HepG2 (cell line): Measurements from ENCODE around the gene SLC15A3. TPM values are rescaled to one million over a fixed set of nuclear protein-coding genes. Genes with fewer than 3 reads are reported as not detected.

Experiments used
- ATAC-seq: fragments of 200-7000 bp; cut with Tn5 transposase; 3 replicates; pipeline ENCODE4 v1.9.1; 2020; ENCODE audit warnings: mild to moderate bottlenecking, moderate library complexity
- BruUV-seq: library from RNA; stranded (reverse); fragments of 400-500 nt; replicated peaks from 2 replicates; lab custom pipeline; 2021; lab: Mats Ljungman, UMichigan
- CTCF ChIA-PET: fragments of 300-600 bp; formaldehyde crosslinking; extraction: SDS; loops from one replicate; lab custom pipeline; 2021; ENCODE audit warnings: low total read pairs, inconsistent platforms, low intra/inter-chr PET ratio; lab: Yijun Ruan, JAX
- POLR2A ChIA-PET: fragments of 350-600 bp; sonication (Branson Sonifier 250); formaldehyde crosslinking; loops from one replicate; lab custom pipeline; 2020; ENCODE audit warnings: antibody characterized with exemption, inconsistent platforms; lab: Yijun Ruan, JAX
- DNase-seq: peaks from one replicate; pipeline ENCODE4 v3.0.0-alpha.2; 2015; ENCODE audit warnings: low spot score
- FAIRE-seq: peaks from 3 replicates; lab custom pipeline; 2011; peaks lifted over from hg19 to GRCh38; lab: Jason Lieb, UNC
- H2AFZ ChIP-seq: one replicate; pipeline ENCODE4 v1.6.1; 2011; ENCODE audit warnings: low read length, inconsistent platforms
- H3K27ac ChIP-seq: fragments of 300-600 bp; 3 replicates; pipeline ENCODE4 v1.8.0; 2011; ENCODE audit warnings: mixed run types, mild to moderate bottlenecking, mixed read lengths, low read length, inconsistent platforms; ENCODE audit not compliant: insufficient read depth; ENCODE audit errors: extremely low read length
- H3K27me3 ChIP-seq, 2 experiments: fragments of 200-600 bp in 1 of 2; 2 replicates in 1 of 2; 3 replicates in 1 of 2; pipeline versions ENCODE4 v1.6.0 to v1.8.0; 2011; ENCODE audit warnings: low read length in 2 of 2, mild to moderate bottlenecking in 2 of 2, moderate library complexity in 2 of 2, inconsistent platforms in 1 of 2; ENCODE audit not compliant: insufficient read depth in 2 of 2, control insufficient read depth in 1 of 2
- H3K36me3 ChIP-seq, 2 experiments: fragments of 200-600 bp in 1 of 2; replicated peaks in 1 of 2; 2 replicates in 1 of 2; 3 replicates in 1 of 2; pipeline versions ENCODE4 v1.5.1 to v1.8.0; 2011; ENCODE audit warnings: low read length in 2 of 2, inconsistent platforms in 1 of 2; ENCODE audit not compliant: insufficient read depth in 2 of 2, control insufficient read depth in 1 of 2
- H3K4me1 ChIP-seq: 2 replicates; pipeline ENCODE4 v1.5.1; 2012; ENCODE audit warnings: low read length, inconsistent platforms; ENCODE audit not compliant: insufficient read depth
- H3K4me2 ChIP-seq: 2 replicates; pipeline ENCODE4 v1.6.0; 2011; ENCODE audit warnings: low read depth, low read length, inconsistent platforms
- H3K4me3 ChIP-seq, 3 experiments: fragments of 200-600 bp in 1 of 3; sonication (generic), shearing (Covaris generic) in 1 of 3; replicated peaks in 1 of 3; 2 replicates each; pipeline ENCODE4 v1.5.1; 2011 to 2016; ENCODE audit warnings: low read length in 3 of 3, inconsistent platforms in 2 of 3, low read depth in 2 of 3, mild to moderate bottlenecking in 2 of 3, control low read depth in 1 of 3, mixed read lengths in 1 of 3; ENCODE audit not compliant: insufficient read depth in 1 of 3
- H3K79me2 ChIP-seq: one replicate; pipeline ENCODE4 v1.6.1; 2011; ENCODE audit warnings: low read length, inconsistent platforms; ENCODE audit not compliant: insufficient read depth
- H3K9ac ChIP-seq: 2 replicates; pipeline ENCODE4 v1.6.0; 2011; ENCODE audit warnings: mild to moderate bottlenecking, low read depth, low read length, inconsistent platforms; ENCODE audit not compliant: insufficient read depth
- H3K9me3 ChIP-seq: 2 replicates; pipeline ENCODE4 v1.5.1; 2012; ENCODE audit warnings: mild to moderate bottlenecking, low read length
- H4K20me1 ChIP-seq: 2 replicates; pipeline ENCODE4 v1.6.0; 2011; ENCODE audit warnings: inconsistent platforms, mild to moderate bottlenecking, low read length, moderate library complexity; ENCODE audit not compliant: insufficient read depth
- ATF7 ChIP-seq, 2 experiments: fragments of 450-650 bp in 1 of 2; sonication (generic) in 1 of 2; formaldehyde crosslinking in 1 of 2; IDR thresholded peaks; 2 replicates each; pipeline versions ENCODE4 v1.4.0 to v1.6.1; 2016 to 2020; ENCODE audit warnings: antibody characterized with exemption in 1 of 2, mild to moderate bottlenecking in 1 of 2, missing genetic modification reagents in 1 of 2
- DNMT1 ChIP-seq: sonication (generic); formaldehyde crosslinking; IDR thresholded peaks from 2 replicates; pipeline ENCODE4 v1.5.1; 2020; ENCODE audit warnings: mild to moderate bottlenecking, missing genetic modification reagents
- JUNB ChIP-seq: sonication (generic); formaldehyde crosslinking; IDR thresholded peaks from 2 replicates; pipeline ENCODE4 v1.8.0; 2022; ENCODE audit warnings: missing genetic modification reagents, mild to moderate bottlenecking, borderline replicate concordance
- KDM6A ChIP-seq: IDR thresholded peaks from 2 replicates; pipeline ENCODE4 v1.6.1; 2016; ENCODE audit warnings: low read depth
- NKX3-1 ChIP-seq: sonication (generic); formaldehyde crosslinking; IDR thresholded peaks from 2 replicates; pipeline ENCODE4 v1.5.0; 2020; ENCODE audit warnings: missing genetic modification reagents
- REL ChIP-seq: sonication (generic); formaldehyde crosslinking; conservative IDR thresholded peaks from 2 replicates; pipeline ENCODE4 v1.8.0; 2022; ENCODE audit warnings: mild to moderate bottlenecking, missing genetic modification reagents, moderate library complexity
- SMARCE1 ChIP-seq: fragments of 450-650 bp; IDR thresholded peaks from 2 replicates; pipeline ENCODE4 v1.6.1; 2017; ENCODE audit warnings: borderline replicate concordance
- ZEB1 ChIP-seq: IDR thresholded peaks from 2 replicates; pipeline ENCODE4 v1.6.1; 2012; ENCODE audit warnings: mild to moderate bottlenecking, low read depth, inconsistent platforms; ENCODE audit not compliant: insufficient replicate concordance
- ZFP36L2 ChIP-seq: sonication (generic); formaldehyde crosslinking; IDR thresholded peaks from 2 replicates; pipeline ENCODE4 v1.4.0; 2020; ENCODE audit warnings: missing genetic modification reagents
- ZFP82 ChIP-seq: sonication (generic); formaldehyde crosslinking; IDR thresholded peaks from 2 replicates; pipeline ENCODE4 v1.5.1; 2020; ENCODE audit warnings: mild to moderate bottlenecking, missing genetic modification reagents, borderline replicate concordance
- ZNF101 ChIP-seq: sonication (generic); formaldehyde crosslinking; IDR thresholded peaks from 2 replicates; pipeline ENCODE4 v1.4.0; 2020; ENCODE audit warnings: mild to moderate bottlenecking, low read depth, missing genetic modification reagents, borderline replicate concordance
- ZNF124 ChIP-seq: sonication (generic); formaldehyde crosslinking; IDR thresholded peaks from 2 replicates; pipeline ENCODE4 v1.4.0; 2020; ENCODE audit warnings: missing genetic modification reagents
- ZNF343 ChIP-seq: sonication (generic); formaldehyde crosslinking; IDR thresholded peaks from 2 replicates; pipeline ENCODE4 v1.4.0; 2020; ENCODE audit warnings: mild to moderate bottlenecking, missing genetic modification reagents
- WGBS: methylation state at CpG from one replicate; pipeline ENCODE4 v1.1.6; 2017; ENCODE audit warnings: low lambda C conversion rate; 5-methylcytosine and 5-hydroxymethylcytosine counted together
- in situ Hi-C: cut with HindIII; loops from 2 replicates; pipeline ENCODE4 v1.10.0; 2017; ENCODE audit warnings: low pct_unique_long_range_greater_than_20kb; ENCODE audit not compliant: extremely low pct_ligation_motif_present
- intact Hi-C: fragments of 100-400 bp; cut with micrococcal nuclease; formaldehyde crosslinking; loops from one replicate; pipeline ENCODE4 v1.10.0; 2022; ENCODE audit not compliant: unreplicated experiment
- polyA plus RNA-seq, 8 experiments: library from polyadenylated mRNA; depleted of rRNA in 3 of 8; stranded (reverse) in 7 of 8; unstranded in 1 of 8; fragments of >200 nt; fragmentation: Illumina TruSeq in 4 of 8; extraction: Trizol in 4 of 8; gene quantifications; 2 replicates each; pipeline versions ENCODE4 v1.2.1 to v1.2.3, GENCODE V29; 2011 to 2016; ENCODE audit warnings: low read depth in 4 of 8, missing spikeins in 1 of 8, mixed read lengths in 1 of 8; ENCODE audit not compliant: insufficient read depth in 1 of 8
- total RNA-seq, 5 experiments: library from RNA; depleted of rRNA; stranded (reverse); fragments of >200 nt; fragmentation: Illumina TruSeq; extraction: Trizol; gene quantifications; 2 replicates each; pipeline ENCODE4 v1.2.3, GENCODE V29; 2016; ENCODE audit warnings: low read depth in 1 of 5
- TF ChIP-seq, protein P1 (sequence below): sonication (generic); formaldehyde crosslinking; conservative IDR thresholded peaks from 2 replicates; pipeline ENCODE4 v1.5.0; 2020; ENCODE audit warnings: missing genetic modification reagents
- TF ChIP-seq, protein P2 (sequence below): sonication (generic); formaldehyde crosslinking; IDR thresholded peaks from 2 replicates; pipeline ENCODE4 v1.5.1; 2020; ENCODE audit warnings: mild to moderate bottlenecking, missing genetic modification reagents, borderline replicate concordance
- TF ChIP-seq, protein P3 (sequence below): sonication (generic); formaldehyde crosslinking; IDR thresholded peaks from 2 replicates; pipeline ENCODE4 v1.9.0; 2021; ENCODE audit warnings: missing genetic modification reagents, borderline replicate concordance

SLC15A3 gene
- total and polyA plus RNA-seq, 2 of the 13 experiments (the other 11 are each of a cell fraction or from before 2014, with no cell fraction given), result 0.45 to 0.77 TPM

DNA sequence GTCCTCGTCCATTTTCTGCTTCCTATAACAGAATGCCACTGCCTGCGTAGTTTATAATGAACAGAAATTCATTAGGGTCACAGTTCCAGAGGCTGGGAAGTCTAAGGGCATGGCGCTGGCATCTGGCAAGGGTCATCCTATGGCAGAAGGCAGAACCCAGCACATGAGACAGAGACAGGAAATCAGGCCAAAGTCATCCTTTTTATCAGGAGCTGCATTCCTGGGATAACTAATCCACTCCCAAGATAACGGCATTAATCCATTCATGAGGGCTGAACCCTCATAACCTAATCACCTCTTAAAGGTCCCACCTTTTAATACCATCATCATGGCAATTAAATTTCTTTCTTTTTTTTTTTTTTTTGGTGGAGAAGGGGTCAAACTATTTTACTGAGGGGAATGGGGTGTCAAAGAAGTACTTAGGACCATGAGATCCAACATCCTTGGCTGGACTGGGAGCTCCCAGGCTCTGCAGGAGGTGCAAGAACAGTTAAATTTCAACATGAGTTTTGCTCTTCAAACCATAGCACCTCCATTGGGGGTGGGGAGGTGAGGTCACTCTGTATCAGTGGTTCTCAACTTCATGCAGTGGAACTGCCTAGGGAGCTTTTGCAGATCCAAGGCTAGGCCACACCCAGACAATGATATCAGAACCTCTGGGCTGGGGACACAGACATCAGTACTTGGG lies 33.6 kb downstream of the SLC15A3 start:
- POLR2A ChIA-PET, result no interaction called here
- intact Hi-C loops (no loop called here), in situ Hi-C loops (no loop called here)
- no peak overlapping the region for H3K27ac ChIP-seq
- H3K4me2 ChIP-seq, result no peak overlapping the region
- no peak overlapping the region for H3K9ac ChIP-seq
- no peak overlapping the region for H3K4me3 ChIP-seq
- no peaks in the 10 kb centered on the region for H3K9me3 ChIP-seq
- CTCF ChIA-PET, result no interaction called here
- DNase-seq (no peak), FAIRE-seq (no peak)
- no peaks in the 10 kb centered on the region; a peak in 1 of 5 replicates for H3K27me3 ChIP-seq
- TF ChIP-seq JUNB (CRISPR knock-in tag) (no peak), NKX3-1 (CRISPR knock-in tag) (no peak), KDM6A (CRISPR knock-in tag) (no peak), REL (CRISPR knock-in tag) (no peak), DNMT1 (CRISPR knock-in tag) (no peak), SMARCE1 (no peak), ZFP82 (CRISPR knock-in tag) (no peak), ATF7 (IDR thresholded peaks at IDR 0.05) (no peak), ATF7 (CRISPR knock-in tag; IDR thresholded peaks at IDR 0.05) (no peak), ZNF124 (no peak), ZFP36L2 (CRISPR knock-in tag) (no peak), ZEB1 (no peak), ZNF101 (CRISPR knock-in tag) (no peak), ZNF343 (CRISPR knock-in tag) (no peak)
- TF ChIP-seq, protein P1, sequence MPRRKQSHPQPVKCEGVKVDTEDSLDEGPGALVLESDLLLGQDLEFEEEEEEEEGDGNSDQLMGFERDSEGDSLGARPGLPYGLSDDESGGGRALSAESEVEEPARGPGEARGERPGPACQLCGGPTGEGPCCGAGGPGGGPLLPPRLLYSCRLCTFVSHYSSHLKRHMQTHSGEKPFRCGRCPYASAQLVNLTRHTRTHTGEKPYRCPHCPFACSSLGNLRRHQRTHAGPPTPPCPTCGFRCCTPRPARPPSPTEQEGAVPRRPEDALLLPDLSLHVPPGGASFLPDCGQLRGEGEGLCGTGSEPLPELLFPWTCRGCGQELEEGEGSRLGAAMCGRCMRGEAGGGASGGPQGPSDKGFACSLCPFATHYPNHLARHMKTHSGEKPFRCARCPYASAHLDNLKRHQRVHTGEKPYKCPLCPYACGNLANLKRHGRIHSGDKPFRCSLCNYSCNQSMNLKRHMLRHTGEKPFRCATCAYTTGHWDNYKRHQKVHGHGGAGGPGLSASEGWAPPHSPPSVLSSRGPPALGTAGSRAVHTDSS (CRISPR knock-in tag), result no peak
- TF ChIP-seq, protein P2, sequence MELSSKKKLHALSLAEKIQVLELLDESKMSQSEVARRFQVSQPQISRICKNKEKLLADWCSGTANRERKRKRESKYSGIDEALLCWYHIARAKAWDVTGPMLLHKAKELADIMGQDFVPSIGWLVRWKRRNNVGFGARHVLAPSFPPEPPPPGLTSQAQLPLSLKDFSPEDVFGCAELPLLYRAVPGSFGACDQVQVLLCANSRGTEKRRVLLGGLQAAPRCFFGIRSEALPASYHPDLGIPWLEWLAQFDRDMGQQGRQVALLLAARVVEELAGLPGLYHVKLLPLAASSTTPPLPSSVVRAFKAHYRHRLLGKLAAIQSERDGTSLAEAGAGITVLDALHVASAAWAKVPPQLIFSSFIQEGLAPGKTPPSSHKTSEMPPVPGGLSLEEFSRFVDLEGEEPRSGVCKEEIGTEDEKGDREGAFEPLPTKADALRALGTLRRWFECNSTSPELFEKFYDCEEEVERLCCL (CRISPR knock-in tag), result no peak
- TF ChIP-seq, protein P3, sequence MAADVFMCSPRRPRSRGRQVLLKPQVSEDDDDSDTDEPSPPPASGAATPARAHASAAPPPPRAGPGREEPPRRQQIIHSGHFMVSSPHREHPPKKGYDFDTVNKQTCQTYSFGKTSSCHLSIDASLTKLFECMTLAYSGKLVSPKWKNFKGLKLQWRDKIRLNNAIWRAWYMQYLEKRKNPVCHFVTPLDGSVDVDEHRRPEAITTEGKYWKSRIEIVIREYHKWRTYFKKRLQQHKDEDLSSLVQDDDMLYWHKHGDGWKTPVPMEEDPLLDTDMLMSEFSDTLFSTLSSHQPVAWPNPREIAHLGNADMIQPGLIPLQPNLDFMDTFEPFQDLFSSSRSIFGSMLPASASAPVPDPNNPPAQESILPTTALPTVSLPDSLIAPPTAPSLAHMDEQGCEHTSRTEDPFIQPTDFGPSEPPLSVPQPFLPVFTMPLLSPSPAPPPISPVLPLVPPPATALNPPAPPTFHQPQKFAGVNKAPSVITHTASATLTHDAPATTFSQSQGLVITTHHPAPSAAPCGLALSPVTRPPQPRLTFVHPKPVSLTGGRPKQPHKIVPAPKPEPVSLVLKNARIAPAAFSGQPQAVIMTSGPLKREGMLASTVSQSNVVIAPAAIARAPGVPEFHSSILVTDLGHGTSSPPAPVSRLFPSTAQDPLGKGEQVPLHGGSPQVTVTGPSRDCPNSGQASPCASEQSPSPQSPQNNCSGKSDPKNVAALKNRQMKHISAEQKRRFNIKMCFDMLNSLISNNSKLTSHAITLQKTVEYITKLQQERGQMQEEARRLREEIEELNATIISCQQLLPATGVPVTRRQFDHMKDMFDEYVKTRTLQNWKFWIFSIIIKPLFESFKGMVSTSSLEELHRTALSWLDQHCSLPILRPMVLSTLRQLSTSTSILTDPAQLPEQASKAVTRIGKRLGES (CRISPR knock-in tag), result no peak
- TF ChIP-seq, all 625 proteins: peak for 0
- 78% methylated on average over 4 of the region's 4 CpGs for WGBS
- Histone ChIP-seq H4K20me1 (no peaks in the 10 kb centered on the region), H3K79me2 (no peaks in the 10 kb centered on the region), H3K4me1 (peaks cover 23% of the 10 kb centered on the region), H3K36me3 (peaks cover 0 to 7% of the 10 kb centered on the region in 2 experiments; a peak in 3 of 5 replicates), H2AFZ (no peak overlapping the region)
- no TSS peak for BruUV-seq
- ATAC-seq, result no peak
